Stimulated activated effector memory CD8-positive, alpha-beta T cell treated with anti-CD3 and anti-CD28 coated beads, Interleukin-12 subunit alpha, Interleukin-12 subunit beta, amount 100 ng/mL, for 72 hours (primary cell): Measurements from ENCODE around the gene HMGCS1.
"Not testable (repeated sequence)": the region's sequence is repeated elsewhere in the genome, so short reads cannot be mapped to it uniquely, and the experiment has no call there.

ENCODE experiments used
- ATAC-seq: fragments of 150-1000 bp; cut with Tn5 transposase; 2 replicates; pipeline ENCODE4 v1.10.0; 2021
- DNase-seq, 2 donors: peaks; one replicate each; pipeline ENCODE4 v3.0.0; 2021 to 2022; ENCODE audit warnings: low spot score in 2 of 2
- H3K27ac Mint-ChIP-seq: one replicate; pipeline ENCODE4 v1.8.0; 2022; ENCODE audit warnings: mild to moderate bottlenecking, mixed read lengths
- H3K36me3 Mint-ChIP-seq: one replicate; pipeline ENCODE4 v1.8.0; 2022; ENCODE audit warnings: mild to moderate bottlenecking, mixed read lengths
- H3K4me1 Mint-ChIP-seq: one replicate; pipeline ENCODE4 v1.8.0; 2022; ENCODE audit warnings: mixed read lengths
- H3K4me3 Mint-ChIP-seq: one replicate; pipeline ENCODE4 v1.8.0; 2022; ENCODE audit warnings: mild to moderate bottlenecking, mixed read lengths
- H3K9me3 Mint-ChIP-seq: one replicate; pipeline ENCODE4 v1.8.0; 2022; ENCODE audit warnings: mixed read lengths

Gene HMGCS1

GRCh38 chr5:43323488-43323887 lies 10.3 kb upstream of the HMGCS1 start:
- not testable (repeated sequence) for H3K27ac Mint-ChIP-seq, DNase-seq, H3K4me1 Mint-ChIP-seq, H3K9me3 Mint-ChIP-seq, H3K4me3 Mint-ChIP-seq, ATAC-seq, H3K36me3 Mint-ChIP-seq

GRCh38 chr5:43320846-43321245 lies 7.6 kb upstream of the HMGCS1 start:
- H3K4me3 Mint-ChIP-seq = no peak overlapping the region
- H3K36me3 Mint-ChIP-seq = no peaks in the 10 kb centered on the region
- H3K4me1 Mint-ChIP-seq = peaks cover 5% of the 10 kb centered on the region
- H3K27ac Mint-ChIP-seq = no peak overlapping the region
- ATAC-seq (no peak), DNase-seq (no peak)
- H3K9me3 Mint-ChIP-seq = peaks cover 2% of the 10 kb centered on the region

GRCh38 chr5:43316421-43316820 lies 3.2 kb upstream of the HMGCS1 start:
- Mint-ChIP-seq H3K4me1 (peaks cover 41% of the 10 kb centered on the region), H3K9me3 (peaks cover 4% of the 10 kb centered on the region), H3K4me3 (peak overlapping the region; percentile 98), H3K36me3 (peaks cover 26% of the 10 kb centered on the region), H3K27ac (peak overlapping the region; percentile 95)
- DNase-seq (no peak), ATAC-seq (no peak)

- ATAC-seq = no peak
- Mint-ChIP-seq H3K9me3 (peaks cover 4% of the 10 kb centered on the region), H3K36me3 (peaks cover 34% of the 10 kb centered on the region), H3K27ac (peak overlapping the region; percentile 95), H3K4me1 (peaks cover 41% of the 10 kb centered on the region), H3K4me3 (peak overlapping the region; percentile 98)
- peak in 1 of 2 donors; percentile 55 for DNase-seq
Observed at GRCh38 chr5:43315682-43316081, 2.5 kb upstream of the HMGCS1 start.

- DNase-seq (peak; percentile 19 to 74), ATAC-seq (peak; percentile 46)
- Mint-ChIP-seq H3K9me3 (peaks cover 4% of the 10 kb centered on the region), H3K36me3 (peaks cover 38% of the 10 kb centered on the region), H3K27ac (peak overlapping the region; percentile 95), H3K4me3 (peak overlapping the region; percentile 98), H3K4me1 (peaks cover 41% of the 10 kb centered on the region)
Observed at GRCh38 chr5:43315263-43315662, 2.1 kb upstream of the HMGCS1 start.

GRCh38 chr5:43314724-43315123 lies 1.5 kb upstream of the HMGCS1 start:
- Mint-ChIP-seq H3K4me3 (peak overlapping the region; percentile 98), H3K9me3 (peaks cover 4% of the 10 kb centered on the region), H3K27ac (peak overlapping the region; percentile 95), H3K36me3 (peaks cover 43% of the 10 kb centered on the region), H3K4me1 (peaks cover 41% of the 10 kb centered on the region)
- DNase-seq (no peak), ATAC-seq (no peak)

GRCh38 chr5:43313854-43314457 lies 744 bp upstream of the HMGCS1 start:
- Mint-ChIP-seq H3K36me3 (peaks cover 51% of the 10 kb centered on the region), H3K4me3 (peak overlapping the region; percentile 98), H3K4me1 (peaks cover 48% of the 10 kb centered on the region), H3K9me3 (peaks cover 4% of the 10 kb centered on the region), H3K27ac (peak overlapping the region; percentile 95)
- DNase-seq (peak in 1 of 2 donors; percentile 61), ATAC-seq (no peak)

GRCh38 chr5:43312699-43313034 lies 545 bp downstream of the HMGCS1 start:
- DNase-seq (no peak), ATAC-seq (peak; percentile 1)
- peak overlapping the region; percentile 98 for H3K4me3 Mint-ChIP-seq
- H3K4me1 Mint-ChIP-seq = peaks cover 50% of the 10 kb centered on the region
- peaks cover 64% of the 10 kb centered on the region for H3K36me3 Mint-ChIP-seq
- peak overlapping the region; percentile 95 for H3K27ac Mint-ChIP-seq
- peaks cover 4% of the 10 kb centered on the region for H3K9me3 Mint-ChIP-seq

GRCh38 chr5:43312076-43312661 lies 1.0 kb downstream of the HMGCS1 start:
- DNase-seq = no peak
- no peak for ATAC-seq
- Mint-ChIP-seq H3K36me3 (peaks cover 69% of the 10 kb centered on the region), H3K4me1 (peaks cover 51% of the 10 kb centered on the region), H3K4me3 (peak overlapping the region; percentile 98), H3K9me3 (peaks cover 4% of the 10 kb centered on the region), H3K27ac (peak overlapping the region; percentile 95)

- Mint-ChIP-seq H3K36me3 (peaks cover 94% of the 10 kb centered on the region), H3K4me1 (peaks cover 61% of the 10 kb centered on the region), H3K27ac (peak overlapping the region; percentile 82)
Observed at GRCh38 chr5:43309637-43310036, 3.6 kb downstream of the HMGCS1 start.

GRCh38 chr5:43309122-43309521 lies 4.1 kb downstream of the HMGCS1 start:
- Mint-ChIP-seq H3K4me3 (peak overlapping the region; percentile 98), H3K36me3 (peaks cover 99% of the 10 kb centered on the region), H3K9me3 (no peaks in the 10 kb centered on the region), H3K4me1 (peaks cover 61% of the 10 kb centered on the region), H3K27ac (peak overlapping the region; percentile 82)
- ATAC-seq (no peak), DNase-seq (no peak)

More at GRCh38 chr5:43309637-43310036, 3.6 kb downstream of the HMGCS1 start:
- DNase-seq (no peak), ATAC-seq (no peak)
- peak overlapping the region; percentile 98 for H3K4me3 Mint-ChIP-seq
- H3K9me3 Mint-ChIP-seq = peaks cover 3% of the 10 kb centered on the region

GRCh38 chr5:43306954-43307353 lies 6.3 kb downstream of the HMGCS1 start:
- Mint-ChIP-seq H3K4me1 (peaks cover 60% of the 10 kb centered on the region), H3K36me3 (peaks cover 100% of the 10 kb centered on the region), H3K4me3 (peak overlapping the region; percentile 98)
- ATAC-seq, H3K9me3 Mint-ChIP-seq, H3K27ac Mint-ChIP-seq, DNase-seq: not testable (repeated sequence)

- peaks cover 65% of the 10 kb centered on the region for H3K4me1 Mint-ChIP-seq
- peaks cover 100% of the 10 kb centered on the region for H3K36me3 Mint-ChIP-seq
- H3K27ac Mint-ChIP-seq = peak overlapping the region; percentile 17
- no peaks in the 10 kb centered on the region for H3K9me3 Mint-ChIP-seq
- DNase-seq (no peak), ATAC-seq (no peak)
- H3K4me3 Mint-ChIP-seq = peak overlapping the region; percentile 98
Observed at GRCh38 chr5:43305948-43306565, 7.2 kb downstream of the HMGCS1 start.

- peak overlapping the region; percentile 50 for H3K4me3 Mint-ChIP-seq
- DNase-seq (no peak), ATAC-seq (peak; percentile 92)
- peaks cover 68% of the 10 kb centered on the region for H3K4me1 Mint-ChIP-seq
- H3K36me3 Mint-ChIP-seq = peaks cover 100% of the 10 kb centered on the region
- H3K9me3 Mint-ChIP-seq = no peaks in the 10 kb centered on the region
- H3K27ac Mint-ChIP-seq = peak overlapping the region; percentile 92
Observed at GRCh38 chr5:43304525-43304924, 8.7 kb downstream of the HMGCS1 start.

- Mint-ChIP-seq H3K9me3 (no peaks in the 10 kb centered on the region), H3K36me3 (peaks cover 100% of the 10 kb centered on the region), H3K4me3 (peak overlapping the region; percentile 50), H3K27ac (peak overlapping the region; percentile 92), H3K4me1 (peaks cover 60% of the 10 kb centered on the region)
- no peak for ATAC-seq
- DNase-seq = no peak
Observed at GRCh38 chr5:43303242-43303641, 10.0 kb downstream of the HMGCS1 start.

GRCh38 chr5:43302481-43302880 lies 10.7 kb downstream of the HMGCS1 start:
- Mint-ChIP-seq H3K36me3 (peaks cover 100% of the 10 kb centered on the region), H3K4me3 (no peak overlapping the region), H3K4me1 (peaks cover 60% of the 10 kb centered on the region), H3K9me3 (no peaks in the 10 kb centered on the region), H3K27ac (no peak overlapping the region)
- no peak for ATAC-seq
- DNase-seq = no peak
